ENCODE measurements around the gene MALL. TPM values are rescaled to one million over a fixed set of nuclear protein-coding genes. Genes with fewer than 3 reads are reported as not detected.
A peak's percentile ranks its signal among the peaks of the same experiment; 100 is the strongest.

MALL gene
- total RNA-seq, 1 experiment from 2014 or later, result 26.1 TPM

GRCh38 chr2:110105183-110105582 is 10.4 kb downstream of the MALL start:
- TF ChIP-seq, protein P1, sequence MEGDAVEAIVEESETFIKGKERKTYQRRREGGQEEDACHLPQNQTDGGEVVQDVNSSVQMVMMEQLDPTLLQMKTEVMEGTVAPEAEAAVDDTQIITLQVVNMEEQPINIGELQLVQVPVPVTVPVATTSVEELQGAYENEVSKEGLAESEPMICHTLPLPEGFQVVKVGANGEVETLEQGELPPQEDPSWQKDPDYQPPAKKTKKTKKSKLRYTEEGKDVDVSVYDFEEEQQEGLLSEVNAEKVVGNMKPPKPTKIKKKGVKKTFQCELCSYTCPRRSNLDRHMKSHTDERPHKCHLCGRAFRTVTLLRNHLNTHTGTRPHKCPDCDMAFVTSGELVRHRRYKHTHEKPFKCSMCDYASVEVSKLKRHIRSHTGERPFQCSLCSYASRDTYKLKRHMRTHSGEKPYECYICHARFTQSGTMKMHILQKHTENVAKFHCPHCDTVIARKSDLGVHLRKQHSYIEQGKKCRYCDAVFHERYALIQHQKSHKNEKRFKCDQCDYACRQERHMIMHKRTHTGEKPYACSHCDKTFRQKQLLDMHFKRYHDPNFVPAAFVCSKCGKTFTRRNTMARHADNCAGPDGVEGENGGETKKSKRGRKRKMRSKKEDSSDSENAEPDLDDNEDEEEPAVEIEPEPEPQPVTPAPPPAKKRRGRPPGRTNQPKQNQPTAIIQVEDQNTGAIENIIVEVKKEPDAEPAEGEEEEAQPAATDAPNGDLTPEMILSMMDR (IDR thresholded peaks at IDR 0.05; ENCODE audit: insufficient read depth in 1 of 2, low read depth in 1 of 2, low read length in 1 of 2, severe bottlenecking in 1 of 2, unreplicated experiment in 1 of 2), result no peak
- Mint-ChIP-seq H3K27me3 (ENCODE audit: insufficient read depth, unreplicated experiment) (no peaks in the 10 kb centered on the region), H3K9me3 (ENCODE audit: unreplicated experiment) (peaks cover 7% of the 10 kb centered on the region), H3K4me1 (ENCODE audit: low read depth, unreplicated experiment) (peaks cover 52% of the 10 kb centered on the region), H3K36me3 (ENCODE audit: insufficient read depth, unreplicated experiment) (no peaks in the 10 kb centered on the region), H3K4me3 (ENCODE audit: unreplicated experiment) (no peak overlapping the region), H3K27ac (ENCODE audit: unreplicated experiment) (peak overlapping the region; percentile 68)
- ChIA-PET POLR2A (no interaction called here), CTCF (interaction anchor here (2.5 kb wide), 1 partner anchor 10 kb away, joined by 14 read pairs; the partner anchor contains the start of gene MALL)
- Histone ChIP-seq H3K27me3 (replicated peaks; ENCODE audit: control insufficient read depth, insufficient read depth, low read length) (no peaks in the 10 kb centered on the region), H3K9me3 (no peaks in the 10 kb centered on the region), H3K4me3 (ENCODE audit: low read depth, low read length) (no peak overlapping the region), H3K4me1 (peaks cover 57% of the 10 kb centered on the region), H3K36me3 (ENCODE audit: control insufficient read depth, insufficient read depth, low read length) (no peaks in the 10 kb centered on the region)
- intact Hi-C loops (cut with micrococcal nuclease; ENCODE audit: unreplicated experiment), result no loop called here
- BruUV-seq (replicated peaks), result no TSS peak
- no peak for DNase-seq

DNA sequence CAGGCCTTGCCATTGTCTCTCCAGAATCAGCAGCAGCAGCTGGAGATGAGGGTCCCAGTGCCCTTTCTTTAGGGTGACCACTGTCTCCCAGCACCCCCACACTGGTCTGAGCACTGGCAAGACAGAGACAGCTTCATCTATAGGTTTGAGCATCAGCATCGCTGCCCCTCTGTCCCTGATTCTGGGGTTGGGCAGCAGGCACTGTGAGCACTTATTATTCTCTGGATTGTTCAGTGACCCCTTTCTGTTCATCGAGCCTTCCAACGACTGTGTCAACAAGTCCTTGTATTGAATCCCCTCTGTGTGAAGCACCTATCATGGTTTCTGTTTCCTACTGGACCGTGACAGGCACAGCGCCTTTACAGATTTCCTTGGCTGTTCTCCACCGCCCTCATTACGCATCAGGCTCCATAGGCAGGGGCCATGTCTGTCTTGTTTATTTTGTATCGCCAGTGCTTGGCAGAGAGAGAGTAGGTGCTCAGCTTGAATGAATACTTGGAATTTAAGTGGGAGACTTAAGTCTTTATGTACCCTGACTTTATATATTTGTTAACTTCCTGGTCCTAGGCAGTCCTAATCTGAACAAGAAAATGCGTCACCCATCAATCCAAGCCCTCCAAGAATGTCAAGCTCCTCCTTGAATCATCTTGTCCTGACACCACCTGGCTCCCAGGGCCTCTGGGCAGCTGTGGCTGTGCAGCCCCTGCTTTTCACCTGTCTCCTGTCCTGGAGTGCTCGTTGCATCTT is 11.4 kb downstream of the MALL start:
- BruUV-seq (replicated peaks), result no TSS peak
- Histone ChIP-seq H3K36me3 (ENCODE audit: control insufficient read depth, insufficient read depth, low read length) (no peaks in the 10 kb centered on the region), H3K9me3 (no peaks in the 10 kb centered on the region), H3K4me1 (peaks cover 57% of the 10 kb centered on the region), H3K4me3 (ENCODE audit: low read depth, low read length) (no peak overlapping the region), H3K27me3 (replicated peaks; ENCODE audit: control insufficient read depth, insufficient read depth, low read length) (no peaks in the 10 kb centered on the region)
- Mint-ChIP-seq H3K4me3 (ENCODE audit: unreplicated experiment) (no peak overlapping the region), H3K9me3 (ENCODE audit: unreplicated experiment) (no peaks in the 10 kb centered on the region), H3K4me1 (ENCODE audit: low read depth, unreplicated experiment) (peaks cover 52% of the 10 kb centered on the region), H3K36me3 (ENCODE audit: insufficient read depth, unreplicated experiment) (no peaks in the 10 kb centered on the region), H3K27me3 (ENCODE audit: insufficient read depth, unreplicated experiment) (no peaks in the 10 kb centered on the region), H3K27ac (ENCODE audit: unreplicated experiment) (peak overlapping the region; percentile 68)
- peak in 1 of 2 experiments; percentile 45 for DNase-seq
- CTCF ChIA-PET, result interaction anchor here (2.5 kb wide), 1 partner anchor 11 kb away, joined by 14 read pairs; the partner anchor contains the start of gene MALL
- POLR2A ChIA-PET, result no interaction called here
- TF ChIP-seq, protein P1 (IDR thresholded peaks at IDR 0.05; ENCODE audit: insufficient read depth in 1 of 2, low read depth in 1 of 2, low read length in 1 of 2, severe bottlenecking in 1 of 2, unreplicated experiment in 1 of 2), result no peak
- intact Hi-C loops (cut with micrococcal nuclease; ENCODE audit: unreplicated experiment), result no loop called here

DNA sequence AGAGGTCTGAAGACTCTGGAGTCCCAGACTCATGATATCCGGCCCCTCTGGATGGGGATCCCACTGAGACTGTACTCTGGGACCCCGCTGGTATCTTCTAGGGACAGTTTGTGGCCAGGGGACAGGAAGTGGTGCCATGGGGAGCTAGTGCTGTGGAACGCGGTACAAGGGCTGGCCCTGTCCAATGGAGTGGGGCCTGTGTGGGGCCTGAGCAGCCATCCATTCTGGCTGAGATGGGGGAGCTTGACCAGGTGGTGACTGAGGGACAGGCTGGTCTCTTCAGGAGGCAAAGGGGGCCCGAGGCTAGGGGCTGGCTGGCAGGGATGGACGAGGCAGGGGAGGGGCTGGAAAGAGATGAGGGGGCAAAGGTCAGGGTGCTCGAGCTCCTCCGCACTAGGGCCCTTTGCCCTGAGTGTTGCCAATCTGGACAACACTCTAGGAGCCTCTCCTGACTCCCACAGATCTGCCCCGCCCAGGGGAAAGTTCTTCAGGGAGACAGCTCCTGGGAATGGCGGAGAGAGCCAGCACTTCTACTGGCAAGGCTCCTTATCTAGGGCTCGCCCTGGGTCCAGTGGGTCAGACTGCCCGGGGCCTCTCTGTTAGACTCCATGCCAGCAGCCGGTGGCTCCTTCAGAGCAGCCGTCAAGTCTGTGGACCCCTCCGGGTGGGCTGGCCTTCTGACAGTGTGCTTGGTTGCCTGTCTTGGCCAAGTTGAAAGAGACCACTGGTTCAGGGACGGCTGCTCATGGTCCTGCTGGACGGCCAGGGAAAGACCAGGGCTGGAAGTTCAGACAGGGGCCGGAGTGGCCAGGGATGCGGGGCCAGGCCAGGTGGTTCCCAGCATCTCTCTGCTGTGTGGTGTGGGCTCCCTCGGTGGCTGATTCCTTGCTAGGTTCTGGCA is 12.3 kb downstream of the MALL start:
- H3K4me1 ChIP-seq, result peaks cover 57% of the 10 kb centered on the region
- Mint-ChIP-seq H3K27me3 (ENCODE audit: insufficient read depth, unreplicated experiment) (no peaks in the 10 kb centered on the region), H3K36me3 (ENCODE audit: insufficient read depth, unreplicated experiment) (no peaks in the 10 kb centered on the region), H3K9me3 (ENCODE audit: unreplicated experiment) (no peaks in the 10 kb centered on the region), H3K27ac (ENCODE audit: unreplicated experiment) (peak overlapping the region; percentile 68), H3K4me3 (ENCODE audit: unreplicated experiment) (no peak overlapping the region), H3K4me1 (ENCODE audit: low read depth, unreplicated experiment) (peaks cover 48% of the 10 kb centered on the region)
- H3K27me3 ChIP-seq (replicated peaks; ENCODE audit: control insufficient read depth, insufficient read depth, low read length), result no peaks in the 10 kb centered on the region
- TF ChIP-seq, protein P1 (IDR thresholded peaks at IDR 0.05; ENCODE audit: insufficient read depth in 1 of 2, low read depth in 1 of 2, low read length in 1 of 2, severe bottlenecking in 1 of 2, unreplicated experiment in 1 of 2), result no peak
- peak in 1 of 2 experiments; percentile 54 for DNase-seq
- POLR2A ChIA-PET, result no interaction called here
- no peaks in the 10 kb centered on the region for H3K9me3 ChIP-seq
- BruUV-seq (replicated peaks), result no TSS peak
- H3K4me3 ChIP-seq (ENCODE audit: low read depth, low read length), result no peak overlapping the region
- CTCF ChIA-PET, result no interaction called here
- H3K36me3 ChIP-seq (ENCODE audit: control insufficient read depth, insufficient read depth, low read length), result no peaks in the 10 kb centered on the region
- intact Hi-C loops (cut with micrococcal nuclease; ENCODE audit: unreplicated experiment), result no loop called here
